DMS114 treated with DMSO at 0.1 percent for 48 hours (cell line): Measurements from ENCODE around the gene ADAM33.

ENCODE experiments used
- DNase-seq: peaks from one replicate; lab custom pipeline; 2025; ENCODE audit not compliant: unreplicated experiment; lab: John Stamatoyannopoulos, UW

The ADAM33 gene

GRCh38 chr20:3707508-3707899, 25.7 kb upstream of the ADAM33 start:
- DNase-seq: no peak

- no peak for DNase-seq
These were observed 25.1 kb upstream of the ADAM33 start for GRCh38 chr20:3706774-3707507.

- DNase-seq: no peak
These were observed 24.3 kb upstream of the ADAM33 start for GRCh38 chr20:3705970-3706739.

- no peak for DNase-seq
These were observed 23.7 kb upstream of the ADAM33 start for GRCh38 chr20:3705491-3705969.

GRCh38 chr20:3704087-3704486, 22.3 kb upstream of the ADAM33 start:
- no peak for DNase-seq

- DNase-seq: no peak
These were observed 21.0 kb upstream of the ADAM33 start for GRCh38 chr20:3702611-3703391.

- no peak for DNase-seq
These were observed 19.5 kb upstream of the ADAM33 start for GRCh38 chr20:3701061-3701998.

GRCh38 chr20:3699037-3699436, 17.2 kb upstream of the ADAM33 start:
- DNase-seq: no peak

GRCh38 chr20:3698591-3699001, 16.8 kb upstream of the ADAM33 start:
- no peak for DNase-seq

- no peak for DNase-seq
These were observed 15.9 kb upstream of the ADAM33 start for GRCh38 chr20:3697588-3698305.

- DNase-seq: no peak
These were observed 15.2 kb upstream of the ADAM33 start for GRCh38 chr20:3696745-3697587.

GRCh38 chr20:3696200-3696599, 14.4 kb upstream of the ADAM33 start:
- no peak for DNase-seq

GRCh38 chr20:3694864-3695263, 13.1 kb upstream of the ADAM33 start:
- DNase-seq: no peak

- no peak for DNase-seq
These were observed 11.6 kb upstream of the ADAM33 start for GRCh38 chr20:3693376-3693775.

- no peak for DNase-seq
These were observed 11.0 kb upstream of the ADAM33 start for GRCh38 chr20:3692706-3693294.

- no peak for DNase-seq
These were observed 10.1 kb upstream of the ADAM33 start for GRCh38 chr20:3691897-3692296.

GRCh38 chr20:3691306-3691705, 9.5 kb upstream of the ADAM33 start:
- no peak for DNase-seq

GRCh38 chr20:3690413-3690812, 8.6 kb upstream of the ADAM33 start:
- no peak for DNase-seq

- no peak for DNase-seq
These were observed 8.2 kb upstream of the ADAM33 start for GRCh38 chr20:3689978-3690377.
